GM21528 (cell line): ENCODE measurements around the gene CALHM3.
"Not testable (repeated sequence)": the region's sequence is repeated elsewhere in the genome, so short reads cannot be mapped to it uniquely, and the experiment has no call there.

Experiments
- ATAC-seq: cut with Tn5 transposase; IDR thresholded peaks from one replicate; pipeline ENCODE4 v1.9.1; 2021; ENCODE audit warnings: mild to moderate bottlenecking, moderate library complexity; ENCODE audit not compliant: unreplicated experiment, low FRiP score

CALHM3 gene, protein sequence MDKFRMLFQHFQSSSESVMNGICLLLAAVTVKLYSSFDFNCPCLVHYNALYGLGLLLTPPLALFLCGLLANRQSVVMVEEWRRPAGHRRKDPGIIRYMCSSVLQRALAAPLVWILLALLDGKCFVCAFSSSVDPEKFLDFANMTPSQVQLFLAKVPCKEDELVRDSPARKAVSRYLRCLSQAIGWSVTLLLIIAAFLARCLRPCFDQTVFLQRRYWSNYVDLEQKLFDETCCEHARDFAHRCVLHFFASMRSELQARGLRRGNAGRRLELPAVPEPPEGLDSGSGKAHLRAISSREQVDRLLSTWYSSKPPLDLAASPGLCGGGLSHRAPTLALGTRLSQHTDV

DNA sequence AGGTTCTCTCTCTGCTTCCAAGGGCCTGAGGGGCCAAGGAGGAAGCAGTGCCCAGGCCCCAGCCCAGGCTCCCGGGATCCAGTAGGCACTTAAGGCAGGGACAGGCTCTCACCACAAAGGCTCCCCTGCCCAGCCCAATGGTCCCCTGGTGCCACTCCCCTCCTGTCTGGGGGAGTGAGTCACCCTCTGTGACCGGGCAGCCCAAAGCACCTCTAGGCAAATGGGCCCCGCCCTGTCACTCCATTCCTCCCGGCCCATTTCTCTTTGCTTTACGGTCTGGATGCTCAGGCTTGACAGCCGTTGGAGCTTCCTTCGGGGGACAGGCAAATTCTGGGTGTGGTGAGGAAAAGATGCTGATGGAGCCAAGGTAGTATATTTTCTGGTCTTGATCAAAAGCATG lies at the start of gene CALHM3:
CALHM3 (minus strand) TSS at position 106 of the 400 bp plus-strand sequence. CDS start 208 bp downstream, outside the sequence.
- ATAC-seq = no peak

DNA sequence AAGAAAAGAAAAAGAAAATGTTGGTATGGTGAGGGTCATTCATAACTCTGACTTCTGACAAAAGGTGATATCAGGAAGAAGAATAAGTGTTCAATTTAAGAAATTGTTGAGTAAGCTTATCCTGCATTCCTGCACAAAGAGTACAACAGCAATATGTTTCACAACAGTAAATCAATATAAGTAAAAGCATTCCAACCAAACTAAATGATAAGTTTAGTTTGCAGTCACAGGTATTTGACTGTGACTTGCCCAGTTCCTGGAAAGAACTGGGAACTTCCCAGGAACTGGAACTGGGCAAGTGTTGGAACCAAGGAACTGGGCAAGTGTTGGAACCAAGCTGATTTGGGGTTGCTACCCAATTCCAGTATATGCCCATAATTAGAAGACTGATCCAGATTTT lies 49.5 kb upstream of the CALHM3 start:
- no peak for ATAC-seq

DNA sequence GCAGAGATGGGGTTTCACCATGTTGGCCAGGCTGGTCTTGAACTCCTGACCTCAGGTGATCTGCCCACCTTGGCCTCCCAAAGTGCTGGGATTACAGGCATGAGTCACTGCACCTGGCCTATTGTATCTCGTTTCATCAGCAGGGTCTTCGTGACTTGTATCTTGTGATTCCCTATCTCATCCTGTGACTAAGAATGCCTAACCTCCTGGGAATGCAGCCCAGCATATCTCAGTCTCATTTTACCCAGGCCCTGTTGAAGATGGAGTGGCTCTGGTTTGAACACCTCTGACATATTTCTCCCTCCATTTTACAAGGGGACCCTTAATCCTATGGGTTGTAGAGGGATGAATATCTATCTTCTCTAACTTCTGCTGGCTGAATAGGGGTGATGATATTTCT lies 48.4 kb upstream of the CALHM3 start:
- not testable (repeated sequence) for ATAC-seq

DNA sequence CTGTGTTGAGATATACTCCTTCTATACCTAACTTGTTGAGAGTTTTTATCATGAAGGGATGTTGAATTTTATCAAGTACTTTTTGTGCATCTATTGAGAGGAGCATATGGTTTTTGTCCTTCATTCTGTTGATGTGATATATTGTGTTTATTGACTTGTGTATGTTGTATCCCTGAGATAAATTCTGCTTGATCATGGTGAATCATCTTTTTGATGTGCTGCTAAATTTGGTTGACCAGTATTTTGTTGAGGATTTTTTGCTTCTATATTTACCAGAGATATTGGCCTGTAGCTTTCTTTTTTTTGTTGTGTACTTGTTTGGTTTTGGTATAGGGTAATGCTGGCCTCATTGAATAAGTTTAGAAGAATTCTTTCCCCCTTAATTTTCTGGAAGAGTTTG lies 46.9 kb upstream of the CALHM3 start:
- ATAC-seq = no peak

DNA sequence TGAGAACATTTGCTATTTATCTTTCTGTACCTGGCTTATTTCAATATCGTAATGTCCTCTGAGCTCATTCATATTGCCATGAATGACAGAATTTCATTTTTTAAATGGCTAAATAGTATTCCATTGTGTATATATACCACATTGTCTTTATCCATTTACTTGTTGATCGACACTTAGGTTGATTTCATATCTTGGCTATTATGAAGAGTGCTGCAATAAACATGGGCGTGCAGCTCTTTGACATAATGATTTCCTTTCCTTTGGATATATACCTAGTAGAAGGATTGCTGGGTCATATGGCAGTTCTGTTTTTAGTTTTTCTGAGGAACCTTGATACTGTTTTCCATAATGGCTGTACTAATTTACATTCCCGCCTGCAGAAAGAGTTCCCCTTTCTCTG lies 44.6 kb upstream of the CALHM3 start:
- no peak for ATAC-seq

GRCh38 chr10:103522006-103522405 lies 43.0 kb upstream of the CALHM3 start:
- ATAC-seq = not testable (repeated sequence)

GRCh38 chr10:103519798-103520197 lies 40.8 kb upstream of the CALHM3 start:
- ATAC-seq = no peak

DNA sequence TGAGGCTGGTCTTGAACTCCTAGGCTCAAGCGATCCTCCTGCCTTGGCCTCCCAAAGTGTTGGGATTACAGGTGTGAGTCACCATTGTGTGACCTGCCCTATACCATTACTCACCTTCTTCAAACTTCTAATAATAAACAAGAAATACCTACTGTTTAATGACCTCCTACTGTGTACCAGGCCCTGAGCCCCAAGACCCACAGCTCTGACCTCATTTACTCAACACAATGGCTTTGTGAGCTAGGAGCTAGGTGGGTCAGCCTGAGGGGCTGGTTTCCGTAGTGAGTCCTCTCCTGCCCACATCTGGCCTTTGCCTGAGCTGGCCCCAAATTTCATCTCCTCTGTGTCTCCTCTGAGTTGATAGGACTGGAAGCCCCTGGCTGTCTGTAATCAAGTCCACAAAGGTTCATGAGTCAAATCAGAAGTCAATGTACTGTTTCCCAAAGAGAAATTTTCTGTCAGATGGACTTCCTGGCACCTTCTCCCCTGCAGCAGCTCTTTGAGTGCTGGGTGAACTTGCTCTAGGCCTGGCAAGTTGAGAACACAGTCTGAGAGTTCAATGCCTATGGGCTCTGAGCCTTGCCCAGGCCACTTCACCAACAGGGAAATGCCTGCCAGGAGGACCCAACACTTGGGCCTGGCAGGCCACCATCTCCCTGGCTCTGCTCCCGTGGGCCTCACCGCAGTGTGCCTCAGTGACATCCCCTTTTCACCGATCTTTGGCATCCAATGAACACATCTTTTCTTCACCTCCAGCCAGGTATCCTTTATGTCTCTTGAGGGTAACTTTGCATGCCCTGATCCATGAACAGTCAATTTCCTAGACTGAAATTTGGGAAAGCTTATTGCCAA lies 38.4 kb upstream of the CALHM3 start:
- ATAC-seq = no peak

DNA sequence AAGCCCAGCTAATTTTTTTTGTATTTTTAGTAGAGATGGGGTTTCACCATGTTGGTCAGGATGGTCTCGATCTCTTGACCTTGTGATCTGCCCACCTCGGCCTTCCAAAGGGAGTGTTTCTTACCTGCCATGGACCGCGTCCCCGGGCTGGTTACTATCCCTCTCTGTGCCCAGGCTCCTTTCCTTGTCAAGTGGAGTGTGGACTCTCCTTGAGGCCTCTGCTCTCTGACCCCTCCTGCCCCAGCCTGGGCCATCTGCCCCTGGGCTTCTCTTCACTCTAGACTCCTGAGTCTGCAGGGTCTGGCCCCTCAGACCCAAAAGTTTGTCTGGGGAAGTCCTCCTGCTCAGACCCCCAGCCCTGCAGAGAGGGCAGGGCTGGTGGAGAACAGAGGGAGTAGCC lies 35.2 kb upstream of the CALHM3 start:
- ATAC-seq = no peak

DNA sequence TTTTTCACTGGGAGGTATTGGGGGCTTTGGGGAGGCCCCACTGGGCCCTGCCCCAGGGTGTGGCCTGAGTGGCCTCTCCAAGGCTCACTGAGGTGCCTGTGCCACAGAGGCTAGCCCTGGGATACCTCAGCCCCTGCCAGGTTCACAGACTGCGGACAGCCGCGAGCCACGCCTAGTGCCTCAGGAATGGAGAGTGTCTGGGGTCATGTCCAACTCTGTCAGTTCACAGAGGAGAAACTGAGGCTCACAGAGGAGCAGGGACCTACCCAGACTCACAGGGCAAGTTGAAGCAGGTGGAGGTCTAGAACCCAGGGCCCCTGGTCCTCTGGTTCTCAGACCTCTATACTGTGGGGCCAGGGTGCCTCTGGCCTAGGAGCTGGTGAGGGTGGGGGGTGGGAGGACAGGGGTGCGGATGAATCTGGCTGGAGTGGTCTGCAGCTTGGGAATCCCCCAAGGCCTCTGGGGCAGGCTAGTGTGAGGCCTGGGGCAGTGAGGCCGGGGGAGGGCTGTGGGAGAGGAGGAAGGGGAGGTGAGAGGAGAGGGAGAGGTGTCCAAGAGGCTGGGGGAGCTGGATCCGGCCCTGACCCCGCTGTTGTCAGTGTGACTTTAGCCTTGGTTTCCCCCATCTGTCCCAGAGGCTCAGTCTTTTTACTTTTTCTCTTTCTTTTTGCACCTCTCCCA lies 34.5 kb upstream of the CALHM3 start:
- no peak for ATAC-seq

- no peak for ATAC-seq
Observed at GRCh38 chr10:103512591-103513379, 33.7 kb upstream of the CALHM3 start.

- ATAC-seq = no peak
Observed at GRCh38 chr10:103512166-103512565, 33.1 kb upstream of the CALHM3 start.

GRCh38 chr10:103510791-103511752 lies 32.0 kb upstream of the CALHM3 start:
- no peak for ATAC-seq

DNA sequence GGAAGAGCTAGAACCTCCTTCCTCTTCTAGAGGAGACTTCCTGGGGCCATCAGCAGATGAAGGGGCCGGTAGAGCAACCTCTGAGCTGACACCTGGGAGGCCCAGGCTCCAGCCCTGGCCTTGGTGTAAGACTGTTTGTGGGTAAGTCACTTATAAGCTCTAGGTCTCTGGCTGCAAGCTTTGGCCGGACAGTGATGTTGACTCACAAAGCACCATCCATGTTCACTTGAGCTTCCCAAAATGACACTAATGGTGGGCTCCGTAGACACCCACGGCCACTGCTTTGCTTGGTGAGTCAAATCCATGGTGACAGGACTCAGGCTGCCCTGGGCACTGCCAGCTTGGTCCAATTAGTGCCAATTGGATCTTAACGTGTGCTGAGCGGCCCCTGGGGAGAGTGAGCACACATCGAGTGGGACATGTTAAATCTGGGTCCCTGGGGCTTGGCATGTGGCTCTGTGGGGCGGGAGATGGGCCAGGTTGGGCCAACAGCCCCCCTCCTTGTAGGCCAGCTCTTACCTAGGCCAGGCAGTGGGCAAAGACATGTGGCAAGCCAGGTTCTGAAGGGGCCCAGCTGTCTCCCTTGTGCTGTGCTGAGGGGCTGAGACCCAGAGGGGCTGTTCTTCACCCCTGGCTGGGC lies 31.1 kb upstream of the CALHM3 start:
- ATAC-seq = no peak

- ATAC-seq = no peak
Observed at GRCh38 chr10:103507235-103508191, 28.5 kb upstream of the CALHM3 start.

GRCh38 chr10:103506061-103506460 lies 27.0 kb upstream of the CALHM3 start:
- no peak for ATAC-seq

- ATAC-seq = no peak
Observed at GRCh38 chr10:103504181-103504783, 25.2 kb upstream of the CALHM3 start.
